Measurements from ENCODE around the gene SLC4A4.

SLC4A4 gene

GRCh38 chr4:71300362-71300761, 38.5 kb upstream of the SLC4A4 start:
- ChIA-PET CTCF (no interaction called here), POLR2A (no interaction called here)
- no peak for DNase-seq (ENCODE audit: extremely low spot score)
- no peak for TF ChIP-seq LEF1 (IDR thresholded peaks at IDR 0.05; ENCODE audit: borderline replicate concordance)

- ChIA-PET POLR2A (no interaction called here), CTCF (no interaction called here)
- DNase-seq (ENCODE audit: extremely low spot score): no peak
- TF ChIP-seq BHLHE40 (IDR thresholded peaks at IDR 0.05; ENCODE audit: borderline replicate concordance) (no peak), PKNOX1 (IDR thresholded peaks at IDR 0.05) (no peak), ARNT (IDR thresholded peaks at IDR 0.05) (no peak), HDGF (IDR thresholded peaks at IDR 0.05; ENCODE audit: borderline replicate concordance) (no peak), SUZ12 (IDR thresholded peaks at IDR 0.05) (no peak), FOXA1 (IDR thresholded peaks at IDR 0.05) (no peak), CTBP1 (IDR thresholded peaks at IDR 0.05; ENCODE audit: borderline replicate concordance) (no peak), L3MBTL2 (conservative IDR thresholded peaks at IDR 0.05) (no peak), NFRKB (IDR thresholded peaks at IDR 0.05) (no peak), ELF4 (IDR thresholded peaks at IDR 0.05) (no peak), ZNF384 (IDR thresholded peaks at IDR 0.05) (no peak), FOXK2 (IDR thresholded peaks at IDR 0.05) (no peak), TARDBP (IDR thresholded peaks at IDR 0.05) (no peak), LEF1 (IDR thresholded peaks at IDR 0.05; ENCODE audit: borderline replicate concordance) (no peak), FOXM1 (IDR thresholded peaks at IDR 0.05; ENCODE audit: borderline replicate concordance) (no peak), SP1 (IDR thresholded peaks at IDR 0.05) (no peak)
Observed at GRCh38 chr4:71300964-71301363, 37.9 kb upstream of the SLC4A4 start.

DNA sequence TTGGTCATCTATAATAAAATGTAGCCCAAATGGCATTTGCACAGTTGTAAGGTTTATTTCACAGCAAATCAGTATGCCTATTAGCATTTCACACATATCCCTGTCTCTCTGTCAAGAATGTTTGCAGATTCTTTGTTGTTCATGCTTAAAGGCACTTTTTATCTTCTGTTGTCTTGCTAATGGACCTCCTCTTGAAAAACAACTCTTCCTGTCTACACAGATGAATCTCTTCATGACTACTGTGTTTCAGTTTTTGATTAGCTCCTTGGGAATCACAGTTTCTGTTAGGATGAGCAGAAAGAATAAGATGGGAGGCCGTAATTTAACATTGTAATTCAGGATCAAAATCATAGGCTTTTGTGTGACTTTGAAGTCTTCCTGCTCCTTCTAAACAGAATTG, 35.5 kb upstream of the SLC4A4 start:
- no peak for DNase-seq (ENCODE audit: extremely low spot score)
- CTCF ChIA-PET: no interaction called here
- POLR2A ChIA-PET: no interaction called here
- TF ChIP-seq ELF4 (IDR thresholded peaks at IDR 0.05) (no peak), SUZ12 (IDR thresholded peaks at IDR 0.05) (no peak), BHLHE40 (IDR thresholded peaks at IDR 0.05; ENCODE audit: borderline replicate concordance) (no peak), FOXM1 (IDR thresholded peaks at IDR 0.05; ENCODE audit: borderline replicate concordance) (no peak), ZNF384 (IDR thresholded peaks at IDR 0.05) (no peak)

GRCh38 chr4:71303850-71304249, 35.0 kb upstream of the SLC4A4 start:
- DNase-seq (ENCODE audit: extremely low spot score): no peak
- CTCF ChIA-PET: no interaction called here
- POLR2A ChIA-PET: no interaction called here
- no peak for TF ChIP-seq FOXM1 (IDR thresholded peaks at IDR 0.05; ENCODE audit: borderline replicate concordance)
- no peak for TF ChIP-seq SUZ12 (IDR thresholded peaks at IDR 0.05)
- TF ChIP-seq ZNF384 (IDR thresholded peaks at IDR 0.05): no peak
- TF ChIP-seq ELF4 (IDR thresholded peaks at IDR 0.05): no peak
- no peak for TF ChIP-seq CTBP1 (IDR thresholded peaks at IDR 0.05; ENCODE audit: borderline replicate concordance)
- TF ChIP-seq L3MBTL2 (conservative IDR thresholded peaks at IDR 0.05): no peak
- no peak for TF ChIP-seq FOXK2 (IDR thresholded peaks at IDR 0.05)
- TF ChIP-seq TARDBP (IDR thresholded peaks at IDR 0.05): no peak
- TF ChIP-seq ARNT (IDR thresholded peaks at IDR 0.05): no peak
- no peak for TF ChIP-seq LEF1 (IDR thresholded peaks at IDR 0.05; ENCODE audit: borderline replicate concordance)
- no peak for TF ChIP-seq HDGF (IDR thresholded peaks at IDR 0.05; ENCODE audit: borderline replicate concordance)
- TF ChIP-seq BHLHE40 (IDR thresholded peaks at IDR 0.05; ENCODE audit: borderline replicate concordance): no peak

DNA sequence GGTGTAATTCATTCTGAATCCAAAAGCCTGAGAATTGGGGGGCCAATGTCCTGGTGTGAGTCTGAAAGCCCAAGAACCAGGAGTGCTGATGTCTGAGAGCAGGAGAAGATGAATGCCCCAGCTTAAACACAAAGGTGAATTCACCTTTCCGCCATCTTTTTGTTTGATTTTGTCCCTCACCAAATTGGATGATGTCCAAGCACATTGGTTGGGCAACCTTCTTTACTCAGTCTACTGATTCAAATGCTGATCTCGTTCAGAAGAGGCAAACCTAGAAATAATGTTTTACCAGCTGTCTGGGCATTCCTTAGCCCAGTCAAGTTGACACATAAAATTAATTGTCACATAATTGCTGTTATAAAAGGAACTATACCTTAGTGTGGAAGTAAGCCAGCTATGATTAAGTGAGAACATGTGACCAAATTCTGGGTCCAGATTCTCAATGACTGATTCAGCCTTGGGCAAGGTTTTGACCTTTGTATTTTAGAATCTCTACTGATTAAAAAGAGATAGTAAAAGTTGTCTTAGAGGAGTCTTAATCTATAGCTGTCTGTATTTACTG, 34.5 kb upstream of the SLC4A4 start:
- TF ChIP-seq HDGF (IDR thresholded peaks at IDR 0.05; ENCODE audit: borderline replicate concordance) (no peak), SUZ12 (IDR thresholded peaks at IDR 0.05) (no peak), ARNT (IDR thresholded peaks at IDR 0.05) (no peak), FOXA1 (IDR thresholded peaks at IDR 0.05) (no peak), FOXK2 (IDR thresholded peaks at IDR 0.05) (no peak), NFRKB (IDR thresholded peaks at IDR 0.05) (no peak), TARDBP (IDR thresholded peaks at IDR 0.05) (no peak), L3MBTL2 (conservative IDR thresholded peaks at IDR 0.05) (no peak), PKNOX1 (IDR thresholded peaks at IDR 0.05) (no peak), ELF4 (IDR thresholded peaks at IDR 0.05) (no peak), FOXM1 (IDR thresholded peaks at IDR 0.05; ENCODE audit: borderline replicate concordance) (no peak), CTBP1 (IDR thresholded peaks at IDR 0.05; ENCODE audit: borderline replicate concordance) (no peak), ZNF384 (IDR thresholded peaks at IDR 0.05) (no peak), LEF1 (IDR thresholded peaks at IDR 0.05; ENCODE audit: borderline replicate concordance) (no peak), BHLHE40 (IDR thresholded peaks at IDR 0.05; ENCODE audit: borderline replicate concordance) (no peak), SP1 (IDR thresholded peaks at IDR 0.05) (no peak)
- no peak for DNase-seq (ENCODE audit: extremely low spot score)
- ChIA-PET CTCF (no interaction called here), POLR2A (no interaction called here)

GRCh38 chr4:71307729-71308128, 31.1 kb upstream of the SLC4A4 start:
- TF ChIP-seq ZNF384 (IDR thresholded peaks at IDR 0.05) (no peak), PKNOX1 (IDR thresholded peaks at IDR 0.05) (no peak), FOXA1 (IDR thresholded peaks at IDR 0.05) (no peak), BHLHE40 (IDR thresholded peaks at IDR 0.05; ENCODE audit: borderline replicate concordance) (no peak), ARNT (IDR thresholded peaks at IDR 0.05) (no peak), SP1 (IDR thresholded peaks at IDR 0.05) (no peak)
- POLR2A ChIA-PET: no interaction called here
- CTCF ChIA-PET: no interaction called here
- DNase-seq (ENCODE audit: extremely low spot score): no peak

GRCh38 chr4:71322425-71322824, 16.4 kb upstream of the SLC4A4 start:
- DNase-seq (ENCODE audit: extremely low spot score): no peak
- POLR2A ChIA-PET: no interaction called here
- no peak for TF ChIP-seq TARDBP (IDR thresholded peaks at IDR 0.05)
- no peak for TF ChIP-seq CTBP1 (IDR thresholded peaks at IDR 0.05; ENCODE audit: borderline replicate concordance)
- TF ChIP-seq FOXM1 (IDR thresholded peaks at IDR 0.05; ENCODE audit: borderline replicate concordance): no peak
- no peak for TF ChIP-seq L3MBTL2 (conservative IDR thresholded peaks at IDR 0.05)
- no peak for TF ChIP-seq NFRKB (IDR thresholded peaks at IDR 0.05)
- no peak for TF ChIP-seq FOXK2 (IDR thresholded peaks at IDR 0.05)
- no peak for TF ChIP-seq BHLHE40 (IDR thresholded peaks at IDR 0.05; ENCODE audit: borderline replicate concordance)
- no peak for TF ChIP-seq HDGF (IDR thresholded peaks at IDR 0.05; ENCODE audit: borderline replicate concordance)
- no peak for TF ChIP-seq ELF4 (IDR thresholded peaks at IDR 0.05)
- TF ChIP-seq SUZ12 (IDR thresholded peaks at IDR 0.05): no peak
- no peak for TF ChIP-seq PKNOX1 (IDR thresholded peaks at IDR 0.05)
- TF ChIP-seq ARNT (IDR thresholded peaks at IDR 0.05): no peak
- no peak for TF ChIP-seq LEF1 (IDR thresholded peaks at IDR 0.05; ENCODE audit: borderline replicate concordance)
- no peak for TF ChIP-seq SP1 (IDR thresholded peaks at IDR 0.05)
- TF ChIP-seq ZNF384 (IDR thresholded peaks at IDR 0.05): no peak
- TF ChIP-seq FOXA1 (IDR thresholded peaks at IDR 0.05): no peak
- CTCF ChIA-PET: no interaction called here

All from HEK293T (cell line).